ENCODE measurements around the gene ZNF343. TPM values are rescaled to one million over a fixed set of nuclear protein-coding genes. Genes with fewer than 3 reads are reported as not detected.

Gene ZNF343
- total RNA-seq, 1 donor, result 6.9 TPM

GRCh38 chr20:2453792-2454191 is 54.9 kb downstream of the ZNF343 start:
- Histone ChIP-seq H4K20me1 (ENCODE audit: insufficient read depth, low read length) (no peaks in the 10 kb centered on the region), H3K9me3 (ENCODE audit: low read depth, low read length) (no peaks in the 10 kb centered on the region), H3K79me2 (ENCODE audit: insufficient read depth, low read length) (no peaks in the 10 kb centered on the region), H2AFZ (ENCODE audit: low read length) (no peak overlapping the region), H3K27ac (ENCODE audit: low read depth, low read length) (no peak overlapping the region), H3K36me3 (ENCODE audit: insufficient read depth, low read length) (no peaks in the 10 kb centered on the region), H3K4me3 (ENCODE audit: insufficient read depth, low read length) (no peak overlapping the region), H3K4me1 (ENCODE audit: insufficient read depth, low read length) (peaks cover 7% of the 10 kb centered on the region), H3K4me2 (ENCODE audit: insufficient read depth, low read length) (no peak overlapping the region), H3K27me3 (ENCODE audit: insufficient read depth, low read length) (peaks cover 3% of the 10 kb centered on the region)
- TF ChIP-seq CTCF (IDR thresholded peaks at IDR 0.05; ENCODE audit: extremely low read depth, low read depth, low read length), result no peak
- DNase-seq (ENCODE audit: insufficient read length, low spot score, missing footprints), result no peak

GRCh38 chr20:2451939-2452732 is 56.6 kb downstream of the ZNF343 start:
- no peaks in the 10 kb centered on the region for H3K36me3 ChIP-seq (ENCODE audit: insufficient read depth, low read length)
- no peaks in the 10 kb centered on the region for H4K20me1 ChIP-seq (ENCODE audit: insufficient read depth, low read length)
- no peak overlapping the region for H3K4me2 ChIP-seq (ENCODE audit: insufficient read depth, low read length)
- H3K79me2 ChIP-seq (ENCODE audit: insufficient read depth, low read length), result no peaks in the 10 kb centered on the region
- no peak overlapping the region for H3K27ac ChIP-seq (ENCODE audit: low read depth, low read length)
- peaks cover 4% of the 10 kb centered on the region for H3K27me3 ChIP-seq (ENCODE audit: insufficient read depth, low read length)
- H3K9me3 ChIP-seq (ENCODE audit: low read depth, low read length), result no peaks in the 10 kb centered on the region
- TF ChIP-seq CTCF (IDR thresholded peaks at IDR 0.05; ENCODE audit: extremely low read depth, low read depth, low read length), result peak; percentile 97
- DNase-seq (ENCODE audit: insufficient read length, low spot score, missing footprints), result peak; percentile 69
- no peak overlapping the region for H3K4me3 ChIP-seq (ENCODE audit: insufficient read depth, low read length)
- H2AFZ ChIP-seq (ENCODE audit: low read length), result no peak overlapping the region
- peaks cover 7% of the 10 kb centered on the region for H3K4me1 ChIP-seq (ENCODE audit: insufficient read depth, low read length)

GRCh38 chr20:2451422-2451821 is 57.3 kb downstream of the ZNF343 start:
- Histone ChIP-seq H3K36me3 (ENCODE audit: insufficient read depth, low read length) (no peaks in the 10 kb centered on the region), H2AFZ (ENCODE audit: low read length) (no peak overlapping the region), H3K9me3 (ENCODE audit: low read depth, low read length) (no peaks in the 10 kb centered on the region), H3K4me3 (ENCODE audit: insufficient read depth, low read length) (no peak overlapping the region), H3K27me3 (ENCODE audit: insufficient read depth, low read length) (peaks cover 4% of the 10 kb centered on the region), H4K20me1 (ENCODE audit: insufficient read depth, low read length) (no peaks in the 10 kb centered on the region), H3K4me2 (ENCODE audit: insufficient read depth, low read length) (no peak overlapping the region), H3K79me2 (ENCODE audit: insufficient read depth, low read length) (no peaks in the 10 kb centered on the region), H3K4me1 (ENCODE audit: insufficient read depth, low read length) (peaks cover 7% of the 10 kb centered on the region), H3K27ac (ENCODE audit: low read depth, low read length) (no peak overlapping the region)
- TF ChIP-seq CTCF (IDR thresholded peaks at IDR 0.05; ENCODE audit: extremely low read depth, low read depth, low read length), result no peak
- DNase-seq (ENCODE audit: insufficient read length, low spot score, missing footprints), result no peak

GRCh38 chr20:2449386-2449785 is 59.3 kb downstream of the ZNF343 start:
- Histone ChIP-seq H3K36me3 (ENCODE audit: insufficient read depth, low read length) (no peaks in the 10 kb centered on the region), H2AFZ (ENCODE audit: low read length) (no peak overlapping the region), H3K27me3 (ENCODE audit: insufficient read depth, low read length) (peaks cover 4% of the 10 kb centered on the region), H3K4me2 (ENCODE audit: insufficient read depth, low read length) (no peak overlapping the region), H4K20me1 (ENCODE audit: insufficient read depth, low read length) (no peaks in the 10 kb centered on the region), H3K9me3 (ENCODE audit: low read depth, low read length) (no peaks in the 10 kb centered on the region), H3K27ac (ENCODE audit: low read depth, low read length) (no peak overlapping the region), H3K4me3 (ENCODE audit: insufficient read depth, low read length) (no peak overlapping the region), H3K4me1 (ENCODE audit: insufficient read depth, low read length) (peaks cover 5% of the 10 kb centered on the region), H3K79me2 (ENCODE audit: insufficient read depth, low read length) (no peaks in the 10 kb centered on the region)
- TF ChIP-seq CTCF (IDR thresholded peaks at IDR 0.05; ENCODE audit: extremely low read depth, low read depth, low read length), result no peak
- no peak for DNase-seq (ENCODE audit: insufficient read length, low spot score, missing footprints)

All from osteoblast (primary cell).